Measurements from ENCODE around the gene POLD1.
"Not testable (repeated sequence)": the region's sequence is repeated elsewhere in the genome, so short reads cannot be mapped to it uniquely, and the experiment has no call there.

Gene POLD1

GRCh38 chr19:50349277-50350057 is 34.7 kb upstream of the POLD1 start:
- TF ChIP-seq CTCF (IDR thresholded peaks at IDR 0.05; ENCODE audit: low read depth, low read length, poor library complexity, severe bottlenecking), result peak; percentile 46
- TF ChIP-seq EZH2phosphoT487 (IDR thresholded peaks at IDR 0.05; ENCODE audit: borderline replicate concordance, low read length), result no peak
- H3K4me1 ChIP-seq (ENCODE audit: control insufficient read depth, low read length), result peaks cover 71% of the 10 kb centered on the region
- H3K4me3 ChIP-seq (ENCODE audit: low read length), result peak overlapping the region; percentile 68; the same call in 1 of the 2 replicates
- H3K79me2 ChIP-seq (ENCODE audit: control insufficient read depth, low read length), result peaks cover 6% of the 10 kb centered on the region
- H3F3A ChIP-seq (ENCODE audit: control insufficient read depth, insufficient read depth), result peaks cover 29% of the 10 kb centered on the region
- peak overlapping the region; percentile 99 for H3K27ac ChIP-seq (ENCODE audit: low read depth, low read length)
- no peaks in the 10 kb centered on the region for H4K20me1 ChIP-seq (ENCODE audit: control insufficient read depth, insufficient read depth, low read depth, low read length)
- no peaks in the 10 kb centered on the region for H3K27me3 ChIP-seq (ENCODE audit: control insufficient read depth, low read length)
- H3K9me2 ChIP-seq (replicated peaks; ENCODE audit: control insufficient read depth, low read length), result no peaks in the 10 kb centered on the region
- peaks cover 4% of the 10 kb centered on the region; the same call in 1 of the 2 replicates for H3K36me3 ChIP-seq (ENCODE audit: control insufficient read depth, low read length)
- H3K9me3 ChIP-seq (ENCODE audit: control insufficient read depth, insufficient read depth, low read length), result no peaks in the 10 kb centered on the region
- peak overlapping the region; percentile 84 for H3K4me2 ChIP-seq (ENCODE audit: low read length)

- H3K27me3 ChIP-seq (ENCODE audit: control insufficient read depth, low read length), result no peaks in the 10 kb centered on the region
- peaks cover 5% of the 10 kb centered on the region; the same call in 1 of the 2 replicates for H3K79me2 ChIP-seq (ENCODE audit: control insufficient read depth, low read length)
- H3K36me3 ChIP-seq (ENCODE audit: control insufficient read depth, low read length), result no peaks in the 10 kb centered on the region
- no peak overlapping the region for H3K4me2 ChIP-seq (ENCODE audit: low read length)
- no peak overlapping the region for H3K27ac ChIP-seq (ENCODE audit: low read depth, low read length)
- H3K9me3 ChIP-seq (ENCODE audit: control insufficient read depth, insufficient read depth, low read length), result no peaks in the 10 kb centered on the region
- H3K4me1 ChIP-seq (ENCODE audit: control insufficient read depth, low read length), result peaks cover 50% of the 10 kb centered on the region
- no peaks in the 10 kb centered on the region for H3K9me2 ChIP-seq (replicated peaks; ENCODE audit: control insufficient read depth, low read length)
- H3F3A ChIP-seq (ENCODE audit: control insufficient read depth, insufficient read depth), result peaks cover 7% of the 10 kb centered on the region
- H3K4me3 ChIP-seq (ENCODE audit: low read length), result no peak overlapping the region
- H4K20me1 ChIP-seq (ENCODE audit: control insufficient read depth, insufficient read depth, low read depth, low read length), result no peaks in the 10 kb centered on the region
- no peak for TF ChIP-seq CTCF (IDR thresholded peaks at IDR 0.05; ENCODE audit: low read depth, low read length, poor library complexity, severe bottlenecking)
- no peak for TF ChIP-seq EZH2phosphoT487 (IDR thresholded peaks at IDR 0.05; ENCODE audit: borderline replicate concordance, low read length)
These were observed 31.9 kb upstream of the POLD1 start for GRCh38 chr19:50352242-50352641.

- not testable (repeated sequence) for H3K27me3 ChIP-seq (ENCODE audit: control insufficient read depth, low read length); H3K79me2 ChIP-seq (ENCODE audit: control insufficient read depth, low read length); H3K9me2 ChIP-seq (replicated peaks; ENCODE audit: control insufficient read depth, low read length); H4K20me1 ChIP-seq (ENCODE audit: control insufficient read depth, insufficient read depth, low read depth, low read length); H3F3A ChIP-seq (ENCODE audit: control insufficient read depth, insufficient read depth); H3K9me3 ChIP-seq (ENCODE audit: control insufficient read depth, insufficient read depth, low read length); H3K4me3 ChIP-seq (ENCODE audit: low read length); H3K4me2 ChIP-seq (ENCODE audit: low read length); H3K27ac ChIP-seq (ENCODE audit: low read depth, low read length); H3K36me3 ChIP-seq (ENCODE audit: control insufficient read depth, low read length)
- H3K4me1 ChIP-seq (ENCODE audit: control insufficient read depth, low read length), result peaks cover 47% of the 10 kb centered on the region
These were observed 30.7 kb upstream of the POLD1 start for GRCh38 chr19:50353487-50353880.

- H3K27ac ChIP-seq (ENCODE audit: low read depth, low read length), result peak overlapping the region; percentile 86
- H3K4me2 ChIP-seq (ENCODE audit: low read length), result peak overlapping the region; percentile 99
- peaks cover 53% of the 10 kb centered on the region for H3K4me1 ChIP-seq (ENCODE audit: control insufficient read depth, low read length)
- no peaks in the 10 kb centered on the region for H3K27me3 ChIP-seq (ENCODE audit: control insufficient read depth, low read length)
- peaks cover 12% of the 10 kb centered on the region; the same call in 1 of the 2 replicates for H3K36me3 ChIP-seq (ENCODE audit: control insufficient read depth, low read length)
- no peaks in the 10 kb centered on the region for H3K9me2 ChIP-seq (replicated peaks; ENCODE audit: control insufficient read depth, low read length)
- no peaks in the 10 kb centered on the region for H4K20me1 ChIP-seq (ENCODE audit: control insufficient read depth, insufficient read depth, low read depth, low read length)
- H3K4me3 ChIP-seq (ENCODE audit: low read length), result peak overlapping the region; percentile 91
- peaks cover 6% of the 10 kb centered on the region for H3F3A ChIP-seq (ENCODE audit: control insufficient read depth, insufficient read depth)
- TF ChIP-seq EZH2phosphoT487 (IDR thresholded peaks at IDR 0.05; ENCODE audit: borderline replicate concordance, low read length) (no peak), CTCF (IDR thresholded peaks at IDR 0.05; ENCODE audit: low read depth, low read length, poor library complexity, severe bottlenecking) (no peak)
- peaks cover 19% of the 10 kb centered on the region for H3K79me2 ChIP-seq (ENCODE audit: control insufficient read depth, low read length)
- peaks cover 3% of the 10 kb centered on the region; the same call in 1 of the 2 replicates for H3K9me3 ChIP-seq (ENCODE audit: control insufficient read depth, insufficient read depth, low read length)
These were observed 27.4 kb upstream of the POLD1 start for GRCh38 chr19:50356691-50357177.
